ENCODE results near the gene SCTR.

GRCh38 chr2:119552902-119553301 lies 28.6 kb upstream of the SCTR start:
- TF ChIP-seq CTCF (IDR thresholded peaks at IDR 0.05; ENCODE audit: low read length) (no peak), EZH2phosphoT487 (IDR thresholded peaks at IDR 0.05; ENCODE audit: low read length) (no peak), EZH2 (optimal IDR thresholded peaks at IDR 0.05; ENCODE audit: low read depth, low read length) (no peak)
